Neural cell (in vitro differentiated cells): ENCODE measurements around the gene ATF7. TPM values are rescaled to one million over a fixed set of nuclear protein-coding genes. Genes with fewer than 3 reads are reported as not detected.

Experiments
- H2AFZ ChIP-seq: fragments of 200-600, 300-800 bp; sonication (generic), shearing (Covaris generic); 2 replicates; pipeline ENCODE4 v1.6.0; 2014; ENCODE audit warnings: low read depth, mild to moderate bottlenecking, antibody characterized with exemption, low read length, moderate library complexity
- H3F3A ChIP-seq: fragments of 200-600 bp; shearing (Covaris generic); 2 replicates; pipeline ENCODE4 v1.6.1; 2016; ENCODE audit warnings: mild to moderate bottlenecking, moderate library complexity, mixed read lengths, antibody characterized with exemption, low read length; ENCODE audit not compliant: insufficient read depth, poor library complexity, severe bottlenecking
- H3K27ac ChIP-seq: fragments of 200-600, 300-800 bp; sonication (generic), shearing (Covaris generic); 2 replicates; pipeline ENCODE4 v1.5.1; 2014; ENCODE audit warnings: mild to moderate bottlenecking, low read length, moderate library complexity
- H3K27me3 ChIP-seq: fragments of 300-800, 200-600 bp; sonication (generic), shearing (Covaris generic); 2 replicates; pipeline ENCODE4 v1.6.0; 2014; ENCODE audit warnings: mild to moderate bottlenecking, low read depth, low read length, moderate library complexity; ENCODE audit not compliant: insufficient read depth
- H3K36me3 ChIP-seq: fragments of 300-800, 200-600 bp; sonication (generic), shearing (Covaris generic); 2 replicates; pipeline ENCODE4 v1.5.1; 2014; ENCODE audit warnings: mild to moderate bottlenecking, antibody characterized with exemption, low read length, moderate library complexity; ENCODE audit not compliant: insufficient read depth
- H3K4me2 ChIP-seq: fragments of 300-800, 200-600 bp; sonication (generic), shearing (Covaris generic); 2 replicates; pipeline ENCODE4 v1.6.0; 2014; ENCODE audit warnings: mild to moderate bottlenecking, low read length
- H3K4me3 ChIP-seq: fragments of 300-800, 200-600 bp; sonication (generic), shearing (Covaris generic); 2 replicates; pipeline ENCODE4 v1.5.1; 2014; ENCODE audit warnings: mild to moderate bottlenecking, low read length, moderate library complexity
- H3K79me2 ChIP-seq: fragments of 200-600 bp; shearing (Covaris generic); replicated peaks from 2 replicates; pipeline ENCODE4 v1.6.0; 2014; ENCODE audit warnings: mild to moderate bottlenecking, low read length, moderate library complexity; ENCODE audit not compliant: insufficient read depth
- H3K9ac ChIP-seq: fragments of 300-800, 200-600 bp; sonication (generic), shearing (Covaris generic); 2 replicates; pipeline ENCODE4 v1.6.1; 2016; ENCODE audit warnings: mild to moderate bottlenecking, low read length, mixed read lengths
- H3K9me2 ChIP-seq: fragments of 200-600 bp; shearing (Covaris generic); 2 replicates; pipeline ENCODE4 v1.6.1; 2016; ENCODE audit warnings: mild to moderate bottlenecking, low read length, mixed read lengths; ENCODE audit not compliant: insufficient read depth
- H3K9me3 ChIP-seq: fragments of 200-600, 300-800 bp; sonication (generic), shearing (Covaris generic); 2 replicates; pipeline ENCODE4 v1.6.1; 2016; ENCODE audit warnings: mild to moderate bottlenecking, mixed run types, low read length, moderate library complexity, mixed read lengths
- H4K20me1 ChIP-seq: fragments of 200-600 bp; shearing (Covaris generic); 2 replicates; pipeline ENCODE4 v1.6.1; 2016; ENCODE audit warnings: mild to moderate bottlenecking, mixed run types; ENCODE audit not compliant: insufficient read depth
- CTCF ChIP-seq: fragments of 450-650 bp; IDR thresholded peaks from 2 replicates; pipeline ENCODE4 v1.5.1; 2014; ENCODE audit warnings: antibody characterized with exemption, mild to moderate bottlenecking, moderate library complexity; ENCODE audit not compliant: poor library complexity, severe bottlenecking
- EP300 ChIP-seq: fragments of 450-650 bp; conservative IDR thresholded peaks from 2 replicates; pipeline ENCODE4 v1.6.1; 2014; ENCODE audit warnings: antibody characterized with exemption, mild to moderate bottlenecking, moderate library complexity; ENCODE audit not compliant: poor library complexity, severe bottlenecking
- EZH2 ChIP-seq: fragments of 200-600, 300-800 bp; shearing (Covaris generic), sonication (generic); IDR thresholded peaks from 2 replicates; pipeline ENCODE4 v1.6.1; 2014; ENCODE audit warnings: antibody characterized with exemption, low read length, borderline replicate concordance, mild to moderate bottlenecking; ENCODE audit not compliant: insufficient read depth, poor library complexity, severe bottlenecking
- MXI1 ChIP-seq: fragments of 450-650 bp; conservative IDR thresholded peaks from 2 replicates; pipeline ENCODE4 v1.6.1; 2014; ENCODE audit warnings: antibody characterized with exemption, mild to moderate bottlenecking; ENCODE audit not compliant: poor library complexity, severe bottlenecking
- POLR2AphosphoS5 ChIP-seq: IDR thresholded peaks from 2 replicates; pipeline ENCODE4 v1.6.1; 2012
- RAD21 ChIP-seq: fragments of 450-650 bp; conservative IDR thresholded peaks from 2 replicates; pipeline ENCODE4 v1.6.1; 2014; ENCODE audit warnings: antibody characterized with exemption, mild to moderate bottlenecking, moderate library complexity
- REST ChIP-seq: IDR thresholded peaks from 2 replicates; pipeline ENCODE4 v1.6.1; 2012; ENCODE audit warnings: borderline replicate concordance
- SMC3 ChIP-seq: fragments of 450-650 bp; conservative IDR thresholded peaks from 2 replicates; pipeline ENCODE4 v1.6.1; 2014; ENCODE audit warnings: antibody characterized with exemption, mild to moderate bottlenecking, moderate library complexity; ENCODE audit not compliant: poor library complexity
- TAF1 ChIP-seq: IDR thresholded peaks from 2 replicates; pipeline ENCODE4 v1.6.1; 2012; ENCODE audit warnings: low read depth
- polyA plus RNA-seq: library from polyadenylated mRNA; depleted of rRNA; stranded (reverse); fragments of >200 nt; gene quantifications from 2 replicates; pipeline ENCODE4 v1.2.3, GENCODE V29; 2014

Gene ATF7
- polyA plus RNA-seq, 1 donor from 2014 or later = 6.3 TPM

- Histone ChIP-seq H2AFZ (no peak overlapping the region), H3K9me2 (no peaks in the 10 kb centered on the region), H3K36me3 (peaks cover 3% of the 10 kb centered on the region), H3K79me2 (peaks cover 51% of the 10 kb centered on the region), H3K4me2 (no peak overlapping the region), H3K9ac (no peak overlapping the region), H3K9me3 (no peaks in the 10 kb centered on the region), H3K27ac (no peak overlapping the region), H3F3A (peaks cover 8% of the 10 kb centered on the region), H3K27me3 (no peaks in the 10 kb centered on the region), H3K4me3 (peak overlapping the region; percentile 71), H4K20me1 (no peaks in the 10 kb centered on the region)
- TF ChIP-seq POLR2AphosphoS5 (no peak), REST (no peak), RAD21 (no peak), SMC3 (no peak), TAF1 (no peak), MXI1 (no peak), EP300 (no peak), CTCF (no peak), EZH2 (no peak)
Observed at GRCh38 chr12:53495903-53496751, 130.1 kb downstream of the ATF7 start.

GRCh38 chr12:53493610-53494391, 132.4 kb downstream of the ATF7 start:
- Histone ChIP-seq H3K36me3 (peaks cover 3% of the 10 kb centered on the region), H3K4me2 (peak overlapping the region; percentile 98), H3K9me2 (no peaks in the 10 kb centered on the region), H3K27me3 (no peaks in the 10 kb centered on the region), H3K79me2 (peaks cover 57% of the 10 kb centered on the region), H3K27ac (peak overlapping the region; percentile 96), H3K4me3 (peak overlapping the region; percentile 70), H3K9me3 (no peaks in the 10 kb centered on the region), H3K9ac (peak overlapping the region; percentile 95), H3F3A (no peaks in the 10 kb centered on the region), H4K20me1 (no peaks in the 10 kb centered on the region), H2AFZ (peak overlapping the region; percentile 40)
- TF ChIP-seq SMC3 (no peak), POLR2AphosphoS5 (peak; percentile 24), EP300 (peak; percentile 83), REST (no peak), TAF1 (no peak), CTCF (no peak), EZH2 (no peak)
